Measurements from ENCODE around the gene DPH1.

DPH1 gene

DNA sequence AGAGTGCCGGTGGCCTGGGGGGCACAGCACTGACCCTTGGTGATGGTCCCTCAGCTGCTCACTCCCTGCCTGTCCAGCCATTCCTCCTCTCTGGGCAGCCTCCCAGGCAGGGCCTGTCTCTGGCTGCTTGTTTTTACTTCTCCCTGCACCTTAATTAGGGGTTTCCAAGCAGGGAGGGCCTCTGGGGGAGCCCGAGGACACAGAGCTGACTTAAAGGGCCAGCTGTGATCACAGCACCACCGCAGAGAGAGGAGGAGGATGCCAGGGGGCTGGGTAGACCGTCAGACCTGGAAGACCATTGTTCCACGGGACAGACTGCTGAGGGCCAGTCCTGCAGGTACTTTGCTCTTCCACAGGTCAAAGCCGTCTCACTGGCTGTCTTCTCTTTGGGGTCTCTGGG is 1.2 kb upstream of the DPH1 start:
- DNase-seq: no peak

GRCh38 chr17:2030779-2031163 is 818 bp downstream of the DPH1 start:
- no peak for DNase-seq

DNA sequence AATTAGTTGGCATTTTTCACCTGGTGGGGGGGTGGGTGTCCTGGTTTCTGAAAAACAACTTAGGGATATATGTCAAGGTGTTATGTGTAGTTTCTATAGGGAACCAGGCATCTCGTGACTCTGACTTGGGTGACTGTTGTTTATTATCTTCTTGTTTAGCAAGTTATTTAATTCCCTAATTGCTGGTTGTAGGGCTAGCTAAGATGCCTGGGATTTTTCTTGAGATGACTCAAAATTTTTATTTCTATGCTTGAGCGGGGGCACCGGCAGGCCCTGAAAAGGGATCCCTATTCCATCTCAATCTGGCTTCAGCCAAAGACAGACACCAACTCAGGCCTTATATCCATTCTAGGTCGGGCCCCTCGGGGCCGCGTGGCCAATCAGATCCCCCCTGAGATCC is 3.2 kb downstream of the DPH1 start:
- DNase-seq: no peak

DNA sequence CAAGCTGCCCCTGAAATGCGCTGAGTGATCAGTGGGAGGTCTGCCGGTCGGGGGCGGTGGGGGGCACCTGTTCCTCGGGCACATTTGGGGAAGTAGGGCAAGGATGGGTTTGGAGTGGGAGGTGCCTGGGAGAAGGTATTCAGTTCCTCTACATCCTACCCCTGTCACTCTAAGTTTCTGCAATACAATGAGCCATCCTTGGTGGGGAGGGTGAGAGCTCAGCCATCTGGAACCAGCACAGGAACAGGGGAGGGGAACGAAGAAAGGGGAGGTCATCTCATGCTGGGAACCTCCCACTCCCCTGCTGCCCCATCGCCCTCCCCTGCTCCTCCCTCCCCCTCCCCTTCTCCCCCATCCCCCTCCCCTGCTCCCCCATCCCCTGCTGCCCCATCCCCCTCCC is 4.2 kb downstream of the DPH1 start:
- DNase-seq: no peak

- DNase-seq: no peak
Measured at GRCh38 chr17:2034806-2035540, 5.0 kb downstream of the DPH1 start.

GRCh38 chr17:2035541-2036488 is 5.9 kb downstream of the DPH1 start:
- no peak for DNase-seq

- no peak for DNase-seq
Measured at GRCh38 chr17:2037155-2037554, 7.2 kb downstream of the DPH1 start.

DNA sequence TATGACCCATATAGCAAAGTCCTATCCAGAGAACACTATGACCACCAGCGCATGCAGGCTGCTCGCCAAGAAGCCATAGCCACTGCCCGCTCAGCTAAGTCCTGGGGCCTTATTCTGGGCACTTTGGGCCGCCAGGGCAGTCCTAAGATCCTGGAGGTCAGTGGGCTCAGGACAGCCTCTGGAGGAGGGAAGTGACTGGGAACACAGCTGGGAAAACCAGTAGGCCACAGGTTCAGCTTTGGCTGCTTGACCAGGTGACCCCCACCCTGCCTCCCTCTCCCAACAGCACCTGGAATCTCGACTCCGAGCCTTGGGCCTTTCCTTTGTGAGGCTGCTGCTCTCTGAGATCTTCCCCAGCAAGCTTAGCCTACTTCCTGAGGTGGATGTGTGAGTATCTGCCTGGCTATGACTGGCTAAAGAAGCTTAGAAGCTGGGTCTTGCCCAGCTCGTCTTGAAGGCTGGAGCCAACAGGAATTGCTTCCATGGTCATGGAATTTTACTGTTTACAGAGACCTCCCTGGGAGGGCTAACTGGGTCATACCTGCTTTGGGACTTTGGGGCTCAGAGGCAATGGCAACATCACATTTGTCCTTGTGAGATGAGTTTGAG is 10.4 kb downstream of the DPH1 start:
- DNase-seq: no peak

- DNase-seq: no peak
Measured at GRCh38 chr17:2040942-2041560, 11.1 kb downstream of the DPH1 start.

GRCh38 chr17:2041561-2042389 is 11.8 kb downstream of the DPH1 start, which contains the start of gene OVCA2:
TSS of gene OVCA2 (plus strand) at chr17:2042022. CDS start at chr17:2042048, 26 bp downstream.
- peak; percentile 98 for DNase-seq

GRCh38 chr17:2042390-2042847 is 12.5 kb downstream of the DPH1 start:
- no peak for DNase-seq

- no peak for DNase-seq
Measured at GRCh38 chr17:2042933-2043332, 13.0 kb downstream of the DPH1 start.

DNA sequence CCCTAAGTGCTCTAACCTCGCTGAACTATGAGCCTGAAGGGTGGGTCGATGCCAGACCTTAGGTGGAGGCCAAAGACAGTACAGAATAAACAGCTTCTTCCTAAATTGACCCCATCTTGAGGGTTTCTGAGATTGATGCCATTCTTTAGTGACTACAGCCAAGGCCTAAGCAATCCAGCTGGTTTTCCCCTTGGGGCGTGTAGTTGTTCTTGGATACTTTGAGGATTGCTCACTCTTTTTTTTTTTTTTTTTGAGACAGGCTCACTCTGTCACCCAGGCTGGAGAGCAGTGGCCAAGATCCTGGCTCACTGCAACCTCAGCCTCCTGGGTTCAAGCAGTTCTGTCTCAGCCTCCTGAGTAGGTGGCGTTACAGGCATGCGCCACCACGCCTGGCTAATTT is 13.8 kb downstream of the DPH1 start:
- no peak for DNase-seq

DNA sequence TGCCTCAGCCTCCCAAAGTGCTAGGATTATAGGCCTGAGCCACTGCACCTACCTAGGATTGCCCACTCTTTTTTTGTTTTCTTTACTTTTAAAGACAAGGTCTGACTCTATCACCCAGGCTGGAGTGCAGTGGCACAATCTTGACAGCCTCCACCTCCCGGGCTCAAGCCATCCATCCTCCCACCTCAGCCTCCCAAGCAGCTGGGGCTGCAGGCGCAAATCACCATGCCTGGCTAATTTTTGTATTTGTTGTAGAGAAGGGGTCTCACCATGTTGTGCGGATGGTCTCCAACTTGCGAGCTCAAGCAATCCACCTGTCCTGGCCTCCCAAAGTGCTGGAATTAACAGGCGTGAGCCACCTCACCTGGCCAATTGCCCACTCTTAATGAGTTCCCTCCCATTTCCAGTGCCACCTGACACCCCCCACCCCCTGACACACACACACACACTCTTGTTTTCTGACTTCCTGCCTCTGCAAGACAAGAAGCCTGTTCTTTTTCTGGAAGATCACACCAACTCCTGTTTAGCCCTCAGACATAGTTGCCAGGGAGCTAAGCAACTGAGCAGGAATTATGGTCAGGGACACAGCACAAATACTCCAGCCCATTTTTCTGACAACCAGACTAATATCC is 14.4 kb downstream of the DPH1 start:
- no peak for DNase-seq

DNA sequence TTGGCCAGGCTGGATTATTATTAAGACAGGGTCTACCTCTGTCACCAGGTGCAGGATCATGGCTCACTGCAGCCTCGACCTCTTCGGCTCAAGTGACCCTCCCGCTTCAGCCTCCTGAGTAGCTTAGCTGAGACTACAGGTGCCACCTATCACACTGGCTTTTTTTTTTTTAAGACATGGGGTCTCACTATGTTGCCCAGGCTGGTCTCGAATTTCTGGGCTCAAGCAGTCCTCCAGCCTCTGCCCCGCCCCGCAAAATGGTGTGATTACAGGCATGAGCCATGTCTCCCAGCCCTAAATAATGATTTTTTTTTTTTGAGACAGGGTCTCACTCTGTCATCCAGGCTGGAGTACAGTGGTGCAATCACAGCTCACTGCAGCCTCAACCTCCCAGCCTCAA is 17.6 kb downstream of the DPH1 start:
- no peak for DNase-seq

DNA sequence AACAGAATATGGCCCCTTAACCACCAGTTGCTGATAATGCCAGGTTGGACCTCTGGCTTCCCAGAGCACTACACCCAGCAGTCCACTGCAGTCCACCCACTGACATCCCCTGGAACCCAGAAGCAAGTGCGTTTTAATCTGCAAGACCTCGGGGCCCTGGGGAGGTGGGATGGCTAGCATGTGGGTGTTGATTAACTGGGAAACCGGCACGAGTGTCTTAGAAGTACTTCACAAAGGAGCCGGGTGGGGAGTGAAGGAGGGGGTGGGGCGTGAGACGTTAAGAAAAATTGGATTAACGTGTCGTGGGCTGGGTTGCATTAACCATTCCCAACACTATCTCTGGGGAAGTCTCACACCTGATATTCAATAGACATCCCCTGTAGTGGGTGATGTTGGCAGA is 18.9 kb downstream of the DPH1 start:
- no peak for DNase-seq

GRCh38 chr17:2049333-2050299 is 19.7 kb downstream of the DPH1 start:
- DNase-seq: peak; percentile 95

DNA sequence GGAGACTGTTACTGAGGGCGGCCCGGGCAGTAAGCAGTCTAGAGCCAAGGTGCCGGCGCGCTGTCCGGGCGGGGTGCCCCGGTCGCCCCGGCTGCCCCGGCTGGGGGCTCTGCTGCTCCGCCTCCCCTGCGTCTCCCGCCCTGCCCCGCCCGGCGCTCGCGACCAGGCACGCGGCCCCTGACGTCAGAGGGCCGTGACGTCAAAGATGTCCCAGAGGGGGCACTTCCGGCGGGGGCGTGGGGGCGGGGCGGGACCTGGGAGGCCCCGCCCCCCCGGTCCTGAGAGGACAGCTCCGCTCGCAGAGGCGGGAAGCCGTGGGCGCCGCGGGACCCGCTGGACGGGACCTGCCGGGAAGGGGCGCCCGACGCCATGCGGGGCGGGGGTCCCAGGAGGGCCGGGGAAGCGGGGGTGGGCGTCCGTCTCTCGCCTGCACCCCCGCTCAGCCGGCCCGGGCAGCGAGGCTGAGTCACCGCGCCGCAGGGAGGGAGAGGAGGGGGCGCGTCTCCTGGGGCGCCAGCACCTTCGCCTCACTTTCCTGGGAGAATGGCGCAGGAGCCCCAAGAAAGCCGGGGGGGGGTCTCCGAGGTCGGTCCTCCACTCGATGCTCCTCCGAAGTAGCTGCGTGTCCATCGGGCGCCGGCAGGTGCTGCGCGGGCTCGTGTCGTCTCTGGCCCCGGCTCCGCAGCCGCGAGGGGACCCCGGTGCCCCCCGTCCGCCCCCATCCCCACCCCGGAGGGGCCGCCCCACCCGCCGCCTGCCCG is 20.5 kb downstream of the DPH1 start:
- peak; percentile 90 for DNase-seq

All from activated CD8-positive, alpha-beta memory T cell treated with anti-CD3 and anti-CD28 coated beads for 24 hours (primary cell).